GM19035 (cell line): Measurements from ENCODE around the gene RAD51C.
A peak's percentile ranks its signal among the peaks of the same experiment; 100 is the strongest.
"Not testable (repeated sequence)": the region's sequence is repeated elsewhere in the genome, so short reads cannot be mapped to it uniquely, and the experiment has no call there.

ENCODE experiments used
- ATAC-seq: cut with Tn5 transposase; IDR thresholded peaks from one replicate; pipeline ENCODE4 v1.9.1; 2021; ENCODE audit not compliant: unreplicated experiment

Gene RAD51C

DNA sequence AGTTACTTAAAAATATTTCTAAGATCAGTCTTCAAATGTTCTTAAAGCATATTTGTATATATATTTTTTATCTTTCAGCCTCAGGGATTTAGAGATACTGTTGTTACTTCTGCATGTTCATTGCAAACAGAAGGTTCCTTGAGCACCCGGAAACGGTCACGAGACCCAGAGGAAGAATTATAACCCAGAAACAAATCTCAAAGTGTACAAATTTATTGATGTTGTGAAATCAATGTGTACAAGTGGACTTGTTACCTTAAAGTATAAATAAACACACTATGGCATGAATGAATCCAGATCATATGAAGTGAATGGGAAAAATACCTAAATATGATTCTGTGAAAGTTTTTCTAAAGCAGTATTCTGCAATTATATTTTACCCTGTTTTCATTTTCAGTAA is 41.6 kb downstream of the RAD51C start:
- ATAC-seq, result no peak

DNA sequence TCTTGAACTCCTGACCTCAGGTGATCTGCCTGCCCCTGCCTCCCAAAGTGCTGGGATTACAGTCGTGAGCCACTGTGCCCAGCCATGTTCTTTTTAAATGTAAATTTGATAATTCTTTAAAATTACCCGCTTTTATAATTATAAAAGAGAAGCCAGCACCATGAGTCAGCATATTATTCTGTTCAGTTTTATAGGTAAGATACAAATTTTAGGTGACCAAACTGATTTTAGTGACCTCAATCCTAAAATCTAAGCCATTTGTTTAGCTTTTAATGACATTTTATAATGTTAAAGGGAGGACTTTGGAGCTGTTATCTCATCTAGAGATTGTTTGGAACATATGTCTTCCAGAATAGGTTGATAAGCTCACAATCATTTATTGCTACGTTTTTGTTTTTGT is 42.4 kb downstream of the RAD51C start:
- ATAC-seq, result no peak

DNA sequence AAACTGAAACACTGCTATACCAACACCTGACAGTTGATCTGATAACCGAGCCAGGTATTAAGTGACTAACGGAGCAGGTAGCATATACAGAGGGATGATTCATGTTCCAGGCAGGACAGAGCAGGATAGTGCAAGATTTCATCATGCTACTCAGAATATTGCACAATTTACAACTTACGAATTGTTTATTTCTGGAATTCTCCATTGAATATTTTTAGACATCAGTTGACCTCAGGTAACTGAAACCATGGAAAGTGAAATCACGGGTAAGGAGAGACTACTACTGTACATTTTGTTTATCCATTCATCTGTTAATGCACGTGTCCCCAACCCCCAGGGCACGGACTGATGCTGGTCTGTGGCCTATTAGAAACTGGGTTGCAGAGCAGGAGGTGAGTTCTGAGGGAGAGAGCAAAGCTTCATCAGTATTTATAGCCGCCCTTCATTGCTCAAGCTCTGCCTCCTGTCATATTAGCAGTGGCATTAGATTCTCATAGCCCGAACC is 48.8 kb downstream of the RAD51C start:
- ATAC-seq, result no peak

DNA sequence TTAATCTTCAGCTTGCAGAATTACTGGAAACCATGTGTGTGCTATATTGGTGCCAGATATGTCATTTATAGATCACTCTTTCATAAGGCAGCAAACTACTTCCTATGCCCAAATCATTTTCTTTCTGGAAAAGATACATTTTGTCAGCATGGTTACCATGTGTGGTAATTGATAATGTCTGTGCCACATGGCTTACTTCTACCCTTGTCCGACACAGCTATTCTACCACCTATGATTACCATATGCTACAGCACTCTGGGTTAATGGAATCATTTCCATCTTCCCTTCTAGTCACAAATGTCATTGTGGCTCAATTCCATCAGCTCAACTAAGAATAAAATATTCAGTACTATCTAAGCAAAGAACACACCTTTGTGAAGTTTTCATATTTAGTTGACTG is 55.3 kb downstream of the RAD51C start:
- no peak for ATAC-seq

DNA sequence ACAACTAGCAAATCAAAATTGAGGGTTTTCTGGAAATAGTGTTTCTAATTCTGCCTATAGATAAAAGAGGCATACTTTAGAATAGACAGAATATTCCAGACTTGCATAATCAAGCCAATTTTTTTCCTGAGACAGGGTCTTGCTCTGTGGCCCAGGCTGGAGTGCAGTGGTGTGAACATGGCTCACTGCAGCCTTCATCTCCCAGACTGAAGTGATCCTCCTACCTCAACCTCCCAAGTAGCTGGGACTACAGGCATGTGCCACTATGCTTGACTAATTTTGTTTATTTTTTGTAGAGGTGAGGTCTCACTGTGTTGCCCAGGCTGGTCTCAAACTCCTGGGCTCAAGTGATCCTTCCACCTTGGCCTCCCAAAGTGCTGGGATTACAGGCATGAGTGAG is 57.2 kb downstream of the RAD51C start:
- not testable (repeated sequence) for ATAC-seq

DNA sequence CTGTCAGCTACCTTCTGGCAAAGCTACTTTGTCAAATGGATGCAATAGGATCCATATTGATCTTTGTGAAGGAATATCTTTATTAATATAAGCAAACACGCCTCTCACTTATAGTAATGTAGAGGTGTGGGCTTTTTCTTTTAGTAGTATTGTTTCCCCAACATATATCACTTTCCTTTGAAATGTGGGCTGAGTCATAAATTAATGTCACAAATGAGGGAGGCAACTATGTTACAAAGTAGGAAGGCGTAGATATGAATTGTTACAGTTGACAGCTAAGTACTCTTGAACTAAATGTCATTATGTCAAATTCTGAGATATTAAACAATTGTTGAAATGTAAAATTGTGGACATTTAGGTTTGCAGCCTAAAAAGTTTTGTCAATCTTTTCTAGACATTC is 60.6 kb downstream of the RAD51C start:
- no peak for ATAC-seq

DNA sequence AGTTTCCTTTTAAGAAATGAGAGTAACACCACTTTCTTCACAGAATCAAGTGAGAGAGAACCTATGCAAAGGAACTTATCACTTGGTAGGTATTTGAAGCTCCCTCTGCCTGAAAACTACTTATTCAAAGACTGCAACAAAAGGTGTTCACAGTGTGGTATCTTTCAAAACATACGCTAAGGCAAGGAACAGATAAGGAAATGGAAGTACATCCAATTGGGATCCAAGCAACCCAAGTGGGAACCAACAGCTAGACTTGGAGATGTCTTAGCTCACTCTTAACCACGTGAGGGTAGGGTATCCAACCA is 62.8 kb downstream of the RAD51C start:
- no peak for ATAC-seq

DNA sequence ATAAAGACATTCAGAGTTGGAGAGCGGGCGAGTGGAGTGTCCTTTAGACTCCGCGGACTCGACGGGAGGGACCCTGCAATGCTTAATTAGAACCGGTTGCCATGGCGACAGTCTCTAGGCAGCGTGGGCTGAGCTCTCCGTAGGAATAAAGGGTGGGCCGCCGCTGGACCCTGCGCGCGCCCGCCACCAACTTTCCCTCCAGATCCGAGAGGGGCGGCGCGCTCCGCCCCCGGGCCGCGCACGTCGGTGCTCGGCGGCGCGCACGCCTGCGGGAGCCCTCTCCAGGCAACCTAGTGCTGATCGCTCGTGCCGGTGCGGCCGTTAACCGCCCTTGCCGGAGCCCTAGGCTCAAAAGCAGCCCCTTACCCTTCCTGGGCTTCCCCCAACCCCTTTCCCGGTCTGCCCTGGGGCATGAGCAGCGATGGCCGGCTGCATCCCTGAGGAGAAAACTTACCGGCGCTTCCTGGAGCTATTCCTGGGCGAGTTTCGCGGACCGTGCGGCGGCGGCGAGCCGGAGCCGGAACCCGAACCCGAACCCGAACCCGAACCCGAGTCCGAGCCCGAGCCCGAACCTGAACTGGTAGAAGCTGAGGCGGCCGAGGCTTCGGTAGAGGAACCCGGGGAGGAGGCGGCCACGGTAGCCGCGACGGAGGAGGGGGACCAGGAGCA is 63.3 kb downstream of the RAD51C start, which contains the start of gene PPM1E:
Gene PPM1E, plus strand, starts transcription at position 278 of the 669 bp plus-strand sequence.
- peak; percentile 73 for ATAC-seq

DNA sequence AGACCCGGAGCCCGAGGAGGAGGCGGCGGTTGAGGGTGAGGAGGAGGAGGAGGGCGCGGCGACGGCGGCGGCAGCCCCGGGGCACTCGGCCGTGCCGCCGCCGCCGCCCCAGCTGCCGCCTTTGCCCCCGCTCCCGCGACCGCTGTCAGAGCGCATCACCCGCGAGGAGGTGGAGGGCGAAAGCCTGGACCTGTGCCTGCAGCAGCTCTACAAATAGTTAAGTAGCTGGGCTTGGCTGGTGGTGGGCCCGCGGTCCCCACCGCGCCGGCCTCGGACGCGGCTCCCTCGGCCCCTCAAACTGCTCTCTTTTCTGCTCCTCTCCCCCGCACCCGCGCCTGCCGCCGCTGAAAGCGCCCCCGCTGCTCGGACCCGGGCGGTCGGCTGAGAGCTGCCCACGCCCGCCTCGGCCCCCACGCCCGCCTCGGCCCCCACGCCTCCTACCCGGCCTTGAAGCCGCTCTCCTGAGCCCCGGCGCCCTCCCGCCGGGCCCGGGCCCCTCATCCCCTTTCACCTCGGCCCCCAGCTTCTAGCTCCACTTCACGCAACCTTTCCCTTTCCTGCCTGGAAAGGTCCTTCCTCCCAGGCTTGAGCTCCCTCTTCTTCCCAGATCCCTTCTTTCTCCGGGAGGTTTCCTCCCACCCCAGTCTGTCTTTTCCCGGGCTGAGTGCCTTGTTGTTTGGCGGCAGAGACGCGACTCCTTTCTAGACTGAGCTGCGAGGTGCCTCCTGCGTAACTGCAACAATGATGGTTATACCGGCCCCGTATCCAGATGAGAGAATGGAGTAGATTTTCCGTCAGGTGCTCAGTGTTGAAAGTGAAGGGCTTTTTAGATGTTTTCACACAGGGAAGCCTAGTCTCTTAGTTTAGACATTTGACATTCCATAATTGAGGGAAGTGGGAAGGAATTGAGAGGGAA is 64.1 kb downstream of the RAD51C start:
- no peak for ATAC-seq

DNA sequence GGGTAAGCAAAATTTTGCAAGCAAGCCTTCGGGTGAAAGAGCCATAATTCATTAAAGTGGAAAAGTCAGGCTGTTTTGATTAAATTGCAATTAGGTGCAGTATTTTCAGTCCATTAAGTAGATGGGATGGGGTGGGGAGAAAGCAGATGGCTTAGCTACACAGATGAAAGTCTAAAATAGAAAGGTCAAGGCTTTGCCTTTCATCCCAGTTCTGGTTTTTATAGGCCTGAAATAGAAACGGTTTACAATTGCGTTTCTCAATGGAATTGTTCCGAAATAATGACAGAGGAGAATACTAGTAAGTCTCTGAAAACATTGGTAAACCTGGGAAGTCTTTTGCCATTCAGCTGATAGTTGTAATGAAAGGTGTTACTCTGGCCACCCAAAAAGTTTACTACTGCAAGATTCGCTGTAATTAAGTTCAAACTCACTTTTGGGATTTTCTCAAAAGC is 64.8 kb downstream of the RAD51C start:
- ATAC-seq, result no peak

DNA sequence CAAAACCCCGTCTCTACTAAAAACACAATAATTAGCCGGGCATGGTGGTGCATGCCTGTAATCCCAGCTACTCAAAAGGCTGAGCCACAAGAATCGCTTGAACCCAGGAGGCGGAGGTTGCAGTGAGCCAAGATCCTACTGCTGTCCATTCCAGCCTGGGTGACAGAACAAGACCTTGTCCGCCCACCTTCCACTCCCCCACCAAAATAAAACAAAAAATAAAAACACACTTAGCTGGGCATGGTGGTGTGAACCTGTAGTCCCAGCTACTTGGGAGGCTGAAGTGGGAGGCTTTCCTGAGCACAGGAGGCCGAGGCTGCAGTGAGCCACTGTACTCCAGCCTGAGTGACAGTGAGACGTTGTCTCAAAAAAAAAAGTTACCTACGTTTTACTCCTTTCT is 66.5 kb downstream of the RAD51C start:
- no peak for ATAC-seq

DNA sequence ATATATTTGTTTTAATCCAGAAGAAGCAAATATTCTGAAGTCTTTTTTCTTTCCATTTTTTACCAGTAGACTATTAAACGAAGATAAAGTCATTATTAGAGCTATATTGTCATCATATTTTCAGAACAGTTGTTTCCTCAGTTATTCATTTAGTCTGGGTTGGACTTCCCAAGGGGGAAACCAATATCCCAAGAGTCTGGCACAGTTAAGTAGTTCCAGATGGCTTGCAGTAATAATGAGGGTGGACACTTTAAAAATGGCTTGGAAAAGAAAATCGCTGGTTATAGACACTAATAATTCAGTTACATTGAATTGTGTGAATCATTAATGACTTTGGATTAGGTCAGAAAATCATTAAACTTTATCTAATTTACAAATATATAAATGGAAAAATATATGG is 67.1 kb downstream of the RAD51C start:
- no peak for ATAC-seq

DNA sequence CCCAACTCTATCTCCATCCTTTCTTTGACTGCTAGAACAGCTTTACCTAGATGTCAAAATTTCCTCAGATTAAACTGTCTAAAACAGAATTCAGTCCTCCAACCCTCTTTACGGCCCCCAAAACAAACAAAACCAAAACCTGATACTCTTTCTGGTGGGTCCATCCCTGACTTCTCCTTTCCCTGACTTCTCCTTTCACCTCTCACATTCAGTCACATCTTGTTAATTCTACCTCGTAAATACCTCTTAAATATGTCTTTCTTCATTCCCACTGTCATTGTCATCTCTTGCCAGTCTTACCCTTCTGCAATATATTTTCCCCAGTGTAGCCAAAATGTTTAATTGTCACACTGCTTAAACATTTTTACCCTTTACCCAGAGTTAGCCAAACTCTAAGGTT is 67.8 kb downstream of the RAD51C start:
- ATAC-seq, result no peak

DNA sequence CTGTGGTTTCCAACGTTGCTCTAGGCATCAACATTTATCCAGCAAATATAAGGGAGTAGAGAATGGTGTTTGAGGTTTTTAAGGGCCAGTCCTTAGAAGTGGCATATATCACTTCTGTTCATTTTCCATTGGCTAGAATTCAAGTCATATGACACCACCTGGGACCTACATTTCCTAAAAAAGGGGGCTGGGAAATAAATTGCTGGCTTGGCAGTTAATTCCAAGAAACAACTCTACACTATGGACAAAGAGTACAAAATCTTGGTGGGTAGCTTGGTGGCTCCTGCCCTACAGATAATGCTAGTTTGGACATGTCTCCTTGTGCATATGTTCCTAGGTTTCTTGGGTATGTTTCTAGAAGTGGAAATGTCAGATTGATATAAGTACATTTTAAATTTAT is 70.9 kb downstream of the RAD51C start:
- ATAC-seq, result no peak

DNA sequence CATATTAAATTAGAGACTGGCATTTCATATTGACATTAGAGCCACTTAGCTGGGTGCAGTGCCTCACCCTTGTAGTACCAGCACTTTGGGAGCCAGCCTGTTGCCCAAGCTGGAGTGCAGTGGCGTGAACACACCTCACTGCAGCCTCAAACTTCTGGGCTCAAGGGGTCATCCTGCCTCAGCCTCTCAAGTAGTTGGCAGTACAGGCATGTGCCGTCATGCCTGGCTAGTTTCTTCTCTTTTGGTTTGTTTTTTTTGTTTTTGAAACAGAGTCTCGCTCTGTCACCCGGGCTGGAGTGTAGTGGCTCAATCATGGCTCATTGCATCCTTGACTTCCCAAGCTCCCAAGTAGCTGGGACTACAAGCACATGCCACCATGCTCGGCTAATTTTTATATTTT is 72.0 kb downstream of the RAD51C start:
- ATAC-seq, result no peak

DNA sequence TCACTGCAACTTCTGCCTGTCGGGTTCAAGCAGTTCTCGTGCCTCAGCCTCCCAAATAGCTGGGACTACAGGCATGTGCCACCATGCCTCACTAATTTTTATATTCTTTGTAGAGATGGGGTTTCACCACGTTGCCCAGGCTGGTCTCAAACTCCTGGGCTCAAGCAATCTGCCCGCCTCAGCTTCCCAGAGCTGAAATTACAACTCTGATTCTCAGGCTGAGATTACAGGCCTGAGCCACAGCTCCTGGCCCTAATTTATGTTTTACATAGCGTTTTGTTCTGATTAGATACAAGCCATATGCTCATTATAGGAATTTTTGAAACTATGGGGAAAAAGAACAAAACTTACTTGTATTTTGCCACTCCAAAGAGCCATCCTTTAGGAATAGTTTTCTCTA is 86.1 kb downstream of the RAD51C start:
- ATAC-seq, result not testable (repeated sequence)

DNA sequence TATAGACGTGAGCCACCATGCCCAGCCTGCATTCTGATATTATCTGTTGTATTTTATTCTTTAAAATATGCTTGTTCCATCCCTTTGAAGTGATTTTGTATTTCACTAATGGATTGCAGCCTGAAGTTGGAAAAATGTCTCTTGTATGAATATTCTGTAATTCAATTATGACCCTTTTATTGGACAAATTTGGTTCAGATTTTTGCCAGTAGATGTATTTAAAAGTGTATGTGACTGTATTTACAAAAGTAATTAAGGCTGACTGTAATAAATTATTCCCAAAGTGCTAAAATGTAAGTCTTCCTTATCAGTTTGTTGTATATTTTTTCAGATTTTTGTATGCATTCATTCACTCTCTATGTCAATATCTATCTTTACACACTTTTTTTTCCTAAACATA is 87.0 kb downstream of the RAD51C start:
- no peak for ATAC-seq

DNA sequence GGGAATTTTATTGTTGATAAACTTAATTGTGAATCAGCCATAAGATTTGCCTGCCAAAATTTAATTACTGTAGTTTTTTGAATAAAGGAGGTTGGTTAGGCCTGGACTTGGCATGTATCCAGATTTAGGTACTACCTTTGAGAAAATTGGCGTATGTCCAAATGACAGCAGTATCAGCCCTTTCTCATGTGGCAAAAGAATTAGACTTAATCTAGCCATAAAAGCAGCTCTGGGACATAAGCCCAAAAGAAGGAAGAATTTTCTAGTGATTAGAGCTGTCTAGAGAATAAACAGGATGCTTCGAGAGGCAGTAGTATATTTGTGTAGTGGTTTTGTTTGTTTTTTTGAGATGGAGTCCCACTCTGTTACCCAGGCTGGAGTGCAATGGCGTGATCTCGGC is 91.0 kb downstream of the RAD51C start:
- no peak for ATAC-seq

DNA sequence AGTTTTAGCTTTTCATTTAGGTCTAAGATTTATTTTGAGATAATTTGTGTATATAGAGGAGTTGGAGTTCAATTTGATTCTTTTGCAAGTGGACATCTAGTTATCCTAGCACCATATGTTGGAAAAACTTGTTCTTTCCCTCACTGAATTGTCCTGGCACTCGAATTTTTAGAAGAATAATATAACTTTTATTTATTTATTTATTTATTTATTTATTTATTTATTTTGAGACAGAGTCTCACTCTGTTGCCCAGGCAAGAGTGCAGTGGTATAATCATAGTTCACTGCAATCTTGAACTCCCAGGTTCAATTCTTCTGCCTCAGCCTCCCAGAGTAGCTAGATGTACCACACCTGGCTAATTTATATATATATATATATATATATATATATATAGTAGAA is 92.7 kb downstream of the RAD51C start:
- ATAC-seq, result no peak
